ENCODE results near the gene RAD51AP2.
"Not testable (repeated sequence)": the region's sequence is repeated elsewhere in the genome, so short reads cannot be mapped to it uniquely, and the experiment has no call there.

RAD51AP2 gene

DNA sequence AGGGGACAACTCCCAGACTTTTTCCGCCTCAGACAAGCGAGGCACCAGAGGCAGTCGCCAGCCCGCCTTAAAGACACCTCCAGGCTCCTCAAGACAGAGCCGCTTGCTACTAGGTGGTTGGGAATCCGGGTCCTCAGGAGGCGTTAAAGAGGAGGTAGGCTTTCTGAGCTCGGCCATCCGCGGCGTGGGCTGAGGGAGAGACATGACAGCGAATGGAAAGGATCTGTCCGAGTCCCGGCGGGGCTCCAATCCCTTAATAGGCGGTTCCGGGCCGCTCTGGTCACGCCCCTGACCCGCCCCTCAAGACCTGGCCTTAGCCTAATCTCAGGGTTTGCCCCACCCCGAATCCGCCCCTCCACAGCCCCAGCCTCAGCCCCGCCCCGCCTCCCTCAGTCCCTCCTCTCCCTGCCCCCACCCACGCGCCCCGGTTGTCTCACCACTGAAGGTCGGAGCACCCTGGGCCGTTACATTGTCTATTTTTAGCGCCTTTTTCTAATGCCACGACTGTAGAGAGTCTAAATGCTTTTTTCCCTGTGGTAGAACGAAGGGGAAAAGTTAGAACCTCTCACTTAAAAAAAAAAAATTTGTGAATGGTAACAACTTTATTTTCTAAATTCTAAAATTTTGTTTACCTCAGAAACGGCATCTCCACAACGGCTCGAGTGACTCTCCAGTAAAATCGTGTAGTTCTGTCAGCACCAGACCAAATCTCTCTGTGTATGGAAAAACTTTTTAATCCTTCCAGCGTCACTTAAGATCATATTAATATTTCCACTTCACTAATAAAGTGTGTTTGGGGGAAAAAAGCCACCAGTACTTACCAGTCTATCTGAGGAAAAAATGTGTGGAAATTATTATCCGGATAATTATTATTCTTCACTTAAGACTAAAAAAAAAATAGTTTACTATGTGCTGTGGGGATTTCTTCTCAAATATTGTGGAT, at the start of gene RAD51AP2:
TSS of gene RAD51AP2 (minus strand) at position 229 of the 943 bp plus-strand sequence. CDS start at position 204, 25 bp downstream.
- DNase-seq (ENCODE audit: low spot score) = peak; percentile 84

DNA sequence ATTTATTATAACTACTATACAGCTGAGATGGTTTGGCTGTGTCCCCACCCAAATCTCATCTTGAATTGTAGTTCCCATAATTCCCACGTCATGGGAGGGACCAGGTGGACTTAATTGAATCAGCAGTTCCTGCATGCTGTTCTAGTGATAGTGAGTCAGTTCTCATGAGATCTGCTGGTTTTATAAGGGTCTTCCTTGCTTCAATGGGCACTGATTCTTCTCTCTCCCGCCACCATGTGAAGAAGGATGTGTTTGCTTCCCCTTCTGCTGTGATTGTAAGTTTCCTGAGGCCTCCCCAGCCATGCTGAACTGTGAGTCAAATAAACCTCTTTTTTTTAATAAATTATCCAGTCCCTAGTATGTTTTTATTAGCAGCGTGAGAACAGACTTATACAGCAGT, 47.5 kb upstream of the RAD51AP2 start:
- not testable (repeated sequence) for DNase-seq (ENCODE audit: low spot score)

DNA sequence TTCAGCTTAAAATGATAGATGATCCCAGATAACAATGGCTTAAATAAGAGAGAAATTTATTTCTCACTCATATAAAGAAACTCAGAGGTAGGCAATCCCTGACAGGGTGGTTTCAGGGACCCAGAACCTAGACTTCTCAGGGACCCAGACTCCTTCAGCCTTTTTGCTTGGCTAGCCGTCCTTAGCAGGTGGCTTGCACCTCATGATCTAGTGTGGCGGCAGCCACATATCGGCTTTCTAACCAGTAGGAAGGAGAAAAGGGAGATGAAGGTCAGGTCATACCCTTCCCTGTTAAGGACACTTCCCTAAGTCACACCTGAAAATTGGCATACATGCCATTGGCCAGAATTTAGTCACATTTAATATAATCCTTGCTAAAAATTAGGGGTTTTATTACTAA, 40.6 kb upstream of the RAD51AP2 start:
- DNase-seq (ENCODE audit: low spot score) = no peak

DNA sequence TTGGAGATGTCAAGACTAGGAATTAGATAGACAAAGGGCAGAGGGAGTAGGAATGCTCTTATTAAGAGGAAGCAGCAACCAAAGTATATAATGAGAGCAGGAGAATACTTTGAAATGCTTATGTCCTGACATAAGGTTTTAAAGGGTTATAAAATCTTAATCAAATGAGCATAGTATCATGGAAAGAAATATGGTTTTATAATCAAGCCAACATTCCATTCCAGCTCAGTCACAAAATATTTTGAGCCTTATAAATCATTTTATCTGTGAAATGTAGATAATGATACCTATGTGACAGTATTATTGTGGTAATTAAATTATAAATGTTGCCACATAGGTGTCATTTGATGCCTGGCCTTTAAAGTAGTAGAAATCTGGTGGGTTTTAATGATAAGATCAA, 39.8 kb upstream of the RAD51AP2 start:
- DNase-seq (ENCODE audit: low spot score) = no peak

DNA sequence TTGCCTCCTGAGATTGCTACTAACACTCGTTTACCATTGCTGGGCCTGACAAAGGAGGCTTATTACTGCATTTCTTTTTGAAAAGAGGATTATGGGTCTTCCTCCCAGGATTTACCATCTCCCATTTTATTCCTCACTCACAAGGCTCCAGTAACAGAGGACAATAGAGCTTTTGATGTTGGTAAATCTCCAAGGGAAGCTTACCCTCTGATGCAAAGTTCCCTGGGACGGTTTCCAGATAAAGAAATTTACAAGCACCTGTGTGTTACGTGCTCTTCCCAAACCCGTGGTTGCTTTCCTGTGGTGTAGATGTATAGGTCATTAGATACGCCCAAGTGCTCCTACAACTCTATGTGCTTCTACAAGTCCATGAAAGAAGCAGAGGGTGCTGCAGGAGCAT, 39.4 kb upstream of the RAD51AP2 start:
- no peak for DNase-seq (ENCODE audit: low spot score)

DNA sequence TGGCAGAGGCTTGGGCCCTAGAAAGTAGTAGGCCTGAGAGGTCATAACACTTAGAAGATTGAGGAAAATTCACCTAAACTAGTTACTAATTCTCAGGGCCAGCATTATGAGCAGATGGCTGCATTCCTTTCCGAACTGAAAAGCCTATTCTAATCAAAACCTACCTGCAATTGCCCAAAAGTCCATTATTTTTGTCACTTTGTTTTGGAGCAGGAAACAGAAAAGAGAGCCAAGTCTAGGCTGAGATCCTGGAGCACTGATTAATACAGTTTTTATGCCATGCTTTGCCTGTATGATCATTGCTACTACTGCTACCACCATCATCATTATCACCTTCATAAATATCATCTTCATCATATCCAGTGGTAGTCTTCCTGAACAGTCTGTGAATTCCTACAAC, 36.9 kb upstream of the RAD51AP2 start:
- no peak for DNase-seq (ENCODE audit: low spot score)

DNA sequence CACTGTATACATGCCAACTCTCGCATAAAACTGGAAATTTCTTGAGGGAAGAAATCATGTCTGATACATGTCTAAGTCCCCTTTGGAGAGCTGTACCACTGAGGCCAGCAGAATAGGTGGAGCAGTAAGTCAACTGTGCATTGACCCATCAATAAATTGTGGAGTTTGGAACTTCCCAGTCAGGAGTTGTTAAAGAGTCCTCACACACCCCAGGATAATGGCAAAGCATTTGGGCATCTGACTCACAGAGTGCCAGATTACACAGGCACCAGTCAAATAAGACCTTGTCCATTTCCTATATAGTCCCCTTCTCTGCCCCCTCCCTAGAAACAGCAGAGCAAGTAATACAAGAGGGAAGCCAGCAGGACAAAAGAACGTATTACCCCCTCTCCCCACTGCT, 32.7 kb upstream of the RAD51AP2 start:
- no peak for DNase-seq (ENCODE audit: low spot score)

DNA sequence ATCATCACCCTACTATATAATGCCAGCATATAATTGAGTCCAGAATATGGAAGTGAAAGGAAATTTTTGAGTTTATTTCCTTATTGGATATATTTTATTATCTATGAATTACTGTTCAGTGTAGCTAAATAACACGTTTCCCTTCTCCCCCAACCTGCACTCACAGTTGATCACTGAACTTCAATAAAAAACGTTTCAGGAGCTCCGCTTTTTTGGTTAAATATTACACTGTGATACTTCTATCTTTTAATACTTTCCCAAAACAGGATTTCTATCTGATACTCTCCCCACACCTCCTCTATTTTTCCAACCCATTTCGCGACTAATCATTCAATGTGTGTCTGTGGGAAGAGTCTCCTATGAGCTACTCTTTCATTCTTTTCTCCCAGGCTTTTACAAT, 29.5 kb upstream of the RAD51AP2 start:
- no peak for DNase-seq (ENCODE audit: low spot score)

DNA sequence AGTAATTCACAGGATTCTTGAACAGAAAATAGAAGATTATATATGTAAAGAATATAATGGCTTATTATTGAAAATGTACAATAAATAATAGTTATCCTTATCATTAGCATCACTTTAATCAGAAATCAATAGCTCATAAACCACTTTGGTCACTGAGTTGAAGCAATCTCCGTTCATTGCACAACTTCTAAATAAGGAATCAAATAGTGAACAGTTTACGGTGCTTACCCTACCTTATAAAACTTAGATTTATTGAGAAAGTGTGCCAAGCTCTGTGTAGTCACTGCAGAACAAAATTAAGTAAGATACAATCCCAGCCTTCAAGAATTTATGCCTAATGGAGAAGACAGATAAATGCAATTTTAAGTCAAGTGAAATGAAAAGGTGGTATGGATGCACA, 29.0 kb upstream of the RAD51AP2 start:
- DNase-seq (ENCODE audit: low spot score) = no peak

DNA sequence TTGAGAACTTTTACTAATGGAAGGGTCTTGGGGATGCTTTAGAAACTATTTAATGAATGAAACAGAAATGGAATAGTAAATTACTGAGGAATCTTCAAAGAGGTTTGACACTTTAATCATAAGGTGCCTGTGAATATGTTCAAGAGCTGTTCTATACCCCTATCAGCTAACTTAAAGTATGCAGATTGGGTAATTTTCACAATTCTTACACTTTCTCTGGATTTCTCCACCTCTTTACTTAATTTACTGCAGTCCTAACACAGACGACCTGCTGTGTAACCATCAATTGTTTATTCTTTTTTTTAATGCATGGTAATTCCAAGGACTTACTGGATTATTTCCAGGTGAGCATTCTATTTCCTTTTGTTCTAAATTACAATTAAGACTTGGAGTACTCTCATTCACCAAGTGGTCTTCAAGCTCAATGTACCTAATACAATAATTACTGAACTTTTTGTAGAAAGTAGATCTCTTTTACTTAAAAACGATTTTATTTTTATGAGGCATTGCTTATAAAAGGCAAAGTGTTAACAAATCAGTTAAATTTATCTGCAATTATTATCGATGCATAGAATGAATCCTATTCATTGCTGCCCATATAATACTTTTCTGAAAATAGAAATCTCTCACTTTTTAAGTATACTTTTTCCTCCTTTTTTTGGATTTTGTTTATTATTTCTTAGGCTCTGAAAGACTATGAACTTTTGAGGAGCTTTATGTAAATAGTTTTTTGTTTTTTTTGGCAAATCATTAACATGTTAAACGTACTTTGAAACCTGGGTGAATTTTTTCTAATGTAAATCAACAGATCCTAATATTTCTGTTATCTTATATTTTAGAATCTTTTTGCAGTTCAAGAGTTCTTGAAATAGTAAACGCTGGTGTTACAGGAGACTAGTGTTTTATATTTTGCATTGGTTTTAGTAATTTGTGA, 27.7 kb upstream of the RAD51AP2 start:
- DNase-seq (ENCODE audit: low spot score) = no peak

DNA sequence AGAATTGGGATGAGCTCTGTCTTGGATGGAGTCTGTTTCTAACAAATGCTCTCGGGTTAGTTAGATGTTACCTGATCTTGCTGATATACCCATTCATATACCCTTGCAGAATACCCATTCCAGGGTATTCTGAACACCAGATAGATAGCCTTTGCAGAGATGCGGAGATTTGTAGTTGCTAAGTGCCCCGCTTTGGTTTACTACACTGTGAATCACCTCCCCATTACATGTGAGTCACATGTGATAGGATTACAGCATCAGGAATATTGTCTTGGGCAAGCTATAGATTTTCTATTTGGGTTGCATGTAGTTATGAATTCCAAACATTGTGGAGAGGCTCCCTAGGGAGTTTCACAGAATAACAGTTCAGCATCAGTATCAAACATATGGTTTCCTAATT, 26.0 kb upstream of the RAD51AP2 start:
- no peak for DNase-seq (ENCODE audit: low spot score)

DNA sequence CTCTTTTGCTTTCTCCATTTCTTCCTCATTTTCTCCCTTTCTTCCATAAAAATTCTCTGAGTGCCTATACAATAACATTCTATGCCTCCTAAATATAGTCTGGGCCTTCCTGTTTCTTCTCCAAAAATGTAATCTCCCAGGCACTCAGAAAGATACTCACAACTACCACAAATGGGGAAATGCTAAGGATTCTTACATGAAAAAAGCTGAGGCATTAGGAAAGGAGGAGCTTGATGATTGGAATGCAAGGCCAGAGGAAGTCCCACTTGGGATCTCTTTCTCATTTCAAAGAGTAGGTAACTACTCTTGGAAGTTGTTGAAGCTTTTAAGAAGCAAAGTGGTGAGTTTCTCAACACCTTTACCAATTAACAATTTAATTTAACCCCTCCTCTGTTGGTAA, 25.6 kb upstream of the RAD51AP2 start:
- DNase-seq (ENCODE audit: low spot score) = no peak

DNA sequence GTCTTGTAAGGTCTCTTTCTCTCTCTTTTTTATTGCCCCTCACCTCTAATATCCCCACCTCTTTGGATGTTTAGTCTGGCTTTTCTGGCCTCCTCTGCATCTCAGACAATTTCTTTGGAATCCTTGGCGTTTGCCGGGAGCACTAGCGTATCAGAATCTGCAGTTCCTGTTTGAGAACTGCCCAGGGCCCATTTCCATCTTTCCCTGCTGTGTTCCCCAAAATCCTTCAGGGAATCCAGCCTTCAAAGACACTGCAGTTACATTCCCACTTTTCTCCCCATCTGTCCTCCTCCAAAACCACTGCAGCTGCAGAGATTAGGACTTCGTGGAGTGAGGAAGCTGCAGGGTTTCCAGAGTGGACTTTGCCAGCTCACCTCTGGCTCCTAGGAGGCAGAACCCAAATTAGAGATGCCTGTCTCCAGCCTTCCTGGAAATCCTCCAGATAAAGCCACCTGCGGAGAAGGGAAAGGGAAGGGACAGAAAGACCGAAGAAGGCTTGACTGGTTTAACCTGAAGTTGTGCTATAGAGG, 25.0 kb upstream of the RAD51AP2 start:
- DNase-seq (ENCODE audit: low spot score) = no peak

DNA sequence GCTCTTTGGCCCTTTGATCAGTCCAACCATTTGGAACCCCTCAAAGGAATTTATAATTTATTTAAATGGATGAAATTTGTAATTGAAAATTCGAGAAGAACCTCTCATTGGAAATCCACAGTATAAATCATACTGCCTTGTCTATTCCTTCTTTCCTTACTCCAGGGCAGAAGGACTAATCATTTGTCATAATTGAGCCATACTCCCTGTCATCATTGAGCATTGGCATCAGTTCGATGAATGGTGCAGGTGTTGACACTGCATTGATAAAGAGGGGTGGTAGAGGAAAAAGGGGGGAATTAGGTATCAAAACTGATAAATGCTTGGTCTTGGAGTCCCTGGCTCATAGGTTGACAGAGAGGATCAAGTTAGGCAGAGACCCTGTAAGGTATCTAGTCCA, 24.2 kb upstream of the RAD51AP2 start:
- no peak for DNase-seq (ENCODE audit: low spot score)

DNA sequence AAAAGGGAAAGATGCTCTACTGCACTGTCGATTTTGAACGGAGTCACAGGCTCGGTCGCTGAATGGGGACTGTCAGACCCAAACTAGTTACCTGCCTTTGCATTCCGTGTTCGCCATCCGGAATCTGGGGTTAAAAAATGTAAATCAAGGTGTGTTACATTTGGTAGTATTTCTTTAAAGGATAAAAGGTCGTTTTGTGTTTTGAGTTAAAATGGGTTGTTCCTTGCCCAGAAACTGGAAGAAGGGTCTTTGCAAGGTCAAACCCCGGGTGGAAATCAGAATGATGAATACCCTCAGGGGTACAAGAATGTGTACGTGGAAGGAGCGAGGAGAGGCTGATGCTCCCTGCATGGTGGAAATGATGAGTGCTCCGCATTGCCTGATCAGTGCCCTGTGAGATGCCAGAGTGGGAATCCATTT, 23.3 kb upstream of the RAD51AP2 start:
- DNase-seq (ENCODE audit: low spot score) = no peak

DNA sequence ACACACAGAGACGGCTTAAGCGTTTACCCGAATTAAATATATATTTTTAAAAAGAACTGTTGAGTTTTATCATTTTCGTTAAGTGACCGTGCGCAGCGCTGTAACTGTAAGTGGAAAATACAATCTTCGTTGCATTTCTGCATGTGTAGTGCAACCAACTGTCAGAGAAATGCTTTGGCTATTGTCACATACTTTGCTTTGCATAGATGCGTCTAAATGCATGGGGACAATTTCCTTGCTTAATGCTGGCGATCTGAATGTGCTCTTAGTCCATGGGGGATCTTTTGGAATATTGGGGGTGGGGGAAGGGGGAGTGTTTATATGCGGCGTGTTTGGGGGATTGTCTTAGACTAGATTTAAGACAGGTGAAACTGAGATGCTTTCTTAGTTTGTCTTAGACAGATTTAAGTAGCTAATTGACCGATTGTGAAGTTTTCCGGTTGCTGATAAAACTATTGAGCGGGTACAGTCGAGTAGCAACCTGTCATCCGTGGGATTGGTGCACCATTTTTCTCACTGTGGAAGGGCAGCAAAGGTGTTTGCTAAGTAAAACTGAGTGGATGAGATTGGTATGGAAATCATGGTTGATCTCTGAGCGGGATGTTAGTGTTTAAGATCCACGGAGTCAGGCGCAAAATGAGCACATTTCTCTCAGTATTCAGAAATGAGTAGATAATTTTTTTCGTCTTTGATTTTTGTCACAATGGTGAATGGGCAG, 22.7 kb upstream of the RAD51AP2 start:
- no peak for DNase-seq (ENCODE audit: low spot score)

DNA sequence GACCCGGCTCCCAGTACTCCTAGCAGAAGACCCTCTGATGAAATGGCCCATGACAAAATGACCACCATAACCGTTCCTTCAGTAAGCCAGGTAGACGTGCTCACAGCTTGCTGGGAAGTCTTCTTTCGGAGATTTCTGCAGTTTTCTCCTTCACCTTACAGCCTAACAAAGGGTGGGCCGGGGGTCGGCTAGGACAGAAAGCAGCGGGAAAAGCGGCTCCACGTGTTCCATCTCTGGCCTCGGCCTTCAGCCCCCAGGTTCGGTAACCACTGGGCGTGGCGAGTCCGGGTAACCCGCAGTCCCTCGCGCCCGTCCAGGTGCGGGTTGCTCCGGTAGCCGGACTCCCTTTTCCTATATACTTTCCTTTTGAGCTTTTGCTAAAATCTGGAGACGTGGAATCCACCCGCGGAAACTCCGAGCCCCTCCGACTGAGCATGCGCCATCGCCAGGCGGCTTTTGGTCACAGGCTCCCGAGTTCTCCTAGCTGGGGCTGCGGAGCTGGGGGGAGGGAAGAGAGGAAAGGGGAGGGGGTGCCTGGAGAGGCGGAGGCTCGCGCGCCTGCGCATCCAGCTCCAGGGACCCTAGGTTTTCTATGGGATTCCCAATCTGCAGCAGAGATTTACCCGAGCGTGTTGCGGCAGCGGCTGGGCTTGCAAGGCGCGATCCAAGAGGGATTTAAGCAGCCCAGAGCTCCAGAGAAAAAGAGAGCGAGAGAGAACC, 22.0 kb upstream of the RAD51AP2 start, which contains the start of gene VSNL1:
TSS of gene VSNL1 (plus strand) at position 604 of the 720 bp plus-strand sequence. CDS start 51,379 bp downstream, outside the sequence.
- DNase-seq (ENCODE audit: low spot score) = peak; percentile 66

DNA sequence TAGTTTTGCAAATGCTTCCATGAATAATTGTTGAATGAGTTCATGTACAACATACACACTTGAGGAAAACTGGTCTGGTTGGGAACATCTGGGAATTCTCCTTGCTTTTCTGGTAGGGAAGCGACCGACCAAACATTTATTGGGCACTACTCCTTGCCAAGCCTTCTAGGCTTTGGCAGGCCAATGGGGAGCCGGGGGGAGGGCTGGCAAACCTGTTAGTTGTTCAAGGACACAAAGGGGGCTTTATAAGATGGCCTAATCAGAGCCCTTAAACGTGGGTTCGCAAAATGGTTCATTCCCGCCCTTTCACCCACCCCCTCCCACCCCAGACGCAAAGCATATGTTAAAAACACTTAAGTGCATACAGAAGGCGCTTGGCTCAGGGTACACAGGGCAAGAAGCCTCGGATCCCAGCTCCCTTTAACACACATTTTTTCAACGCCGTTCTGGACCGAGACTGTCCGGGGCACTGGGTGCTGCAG, 21.4 kb upstream of the RAD51AP2 start:
- DNase-seq (ENCODE audit: low spot score) = peak; percentile 11

DNA sequence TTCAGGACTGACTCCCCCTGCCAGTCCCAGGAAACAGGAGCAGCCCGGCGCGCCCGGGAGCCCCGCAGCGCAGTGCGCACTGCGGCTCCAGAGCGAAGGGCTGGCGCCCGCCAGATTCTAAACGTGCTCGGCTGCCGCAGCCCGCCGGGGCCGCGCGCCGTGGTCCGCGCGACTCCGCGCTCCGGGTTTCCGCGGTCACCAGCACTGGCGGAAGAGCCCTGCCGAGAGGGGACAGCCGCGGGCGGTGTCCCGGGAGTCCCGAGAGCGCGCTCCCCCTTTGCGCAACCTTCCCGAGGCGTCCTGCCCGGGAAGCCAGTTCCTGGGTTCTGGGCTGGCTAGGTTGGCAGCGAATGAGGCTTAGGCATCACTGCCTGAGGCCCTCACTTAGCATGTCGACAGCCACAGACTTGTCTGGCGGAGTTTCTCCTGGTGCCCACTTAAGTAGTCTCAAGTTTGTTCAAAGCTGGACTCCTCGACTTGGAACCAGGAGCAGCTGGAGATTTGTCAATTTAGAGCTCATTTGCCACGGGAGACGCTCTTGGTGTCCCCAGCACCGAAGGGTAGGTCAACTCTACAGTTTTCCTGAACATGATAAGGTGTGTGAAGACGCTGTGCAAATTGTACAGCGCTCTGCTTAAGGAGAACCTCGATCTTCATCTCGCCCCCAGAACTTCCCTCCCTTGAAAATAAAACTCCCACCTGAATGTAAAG, 20.8 kb upstream of the RAD51AP2 start:
- peak; percentile 57 for DNase-seq (ENCODE audit: low spot score)

All from AG20443 (cell line).